ENCODE measurements around the gene HNMT. TPM values are rescaled to one million over a fixed set of nuclear protein-coding genes. Genes with fewer than 3 reads are reported as not detected.

Gene HNMT
- total and polyA plus RNA-seq, 2 of the 13 experiments (the other 11 are each of a cell fraction or from before 2014, with no cell fraction given): 279 to 309 TPM

GRCh38 chr2:137942037-137942832 is 22.0 kb upstream of the HNMT start:
- in situ Hi-C loops (cut with HindIII; ENCODE audit: extremely low pct_ligation_motif_present, low pct_unique_long_range_greater_than_20kb) (no loop called here), intact Hi-C loops (cut with micrococcal nuclease; ENCODE audit: unreplicated experiment) (no loop called here)
- Histone ChIP-seq H2AFZ (ENCODE audit: low read length) (no peak overlapping the region), H3K27ac (ENCODE audit: extremely low read length, insufficient read depth, low read length) (peak overlapping the region; percentile 99), H3K4me1 (ENCODE audit: insufficient read depth, low read length) (peaks cover 99% of the 10 kb centered on the region), H3K9ac (ENCODE audit: insufficient read depth, low read depth, low read length) (peak overlapping the region; percentile 83), H3K4me2 (ENCODE audit: low read depth, low read length) (peak overlapping the region; percentile 84), H3K9me3 (ENCODE audit: low read length) (no peaks in the 10 kb centered on the region), H4K20me1 (ENCODE audit: insufficient read depth, low read length) (no peaks in the 10 kb centered on the region), H3K79me2 (ENCODE audit: insufficient read depth, low read length) (peaks cover 28% of the 10 kb centered on the region), H3K36me3 (replicated peaks in 1 of 2; ENCODE audit: control insufficient read depth in 1 of 2, insufficient read depth in 2 of 2, low read length in 2 of 2) (no peaks in the 10 kb centered on the region), H3K27me3 (ENCODE audit: control insufficient read depth in 1 of 2, insufficient read depth in 2 of 2, low read length in 2 of 2) (no peaks in the 10 kb centered on the region), H3K4me3 (replicated peaks in 1 of 3; ENCODE audit: insufficient read depth in 1 of 3, low read depth in 2 of 3, low read length in 3 of 3) (peak overlapping the region; percentile 45 to 60 (median 58))
- POLR2A ChIA-PET: interaction anchor here (0.6 to 19.0 kb wide), 21 partner anchors 9 to 549 kb away, joined by 3 to 733 read pairs (median 5); partner anchors contain the start of gene HNMT
- no peak for FAIRE-seq
- TSS peak; percentile 79 for BruUV-seq (replicated peaks)
- WGBS (ENCODE audit: low lambda C conversion rate): 1% methylated on average over 3 of the region's 3 CpGs
- CTCF ChIA-PET (ENCODE audit: low intra/inter-chr PET ratio, low total read pairs): no interaction called here
- ATAC-seq: peak; percentile 25
- DNase-seq (ENCODE audit: low spot score): peak; percentile 90
- TF ChIP-seq ARHGAP35 (CRISPR knock-in tag; IDR thresholded peaks at IDR 0.05; ENCODE audit: borderline replicate concordance) (0 out of 2 replicates have a peak, but pooled peaks have one; percentile 44), ERF (CRISPR knock-in tag; IDR thresholded peaks at IDR 0.05) (peak; percentile 34; the same call in 1 of the 2 replicates), TBX2 (CRISPR knock-in tag; IDR thresholded peaks at IDR 0.05; ENCODE audit: borderline replicate concordance) (peak; percentile 55; the same call in 1 of the 2 replicates), ADNP (CRISPR knock-in tag; IDR thresholded peaks at IDR 0.05) (no peak), THAP11 (CRISPR knock-in tag; IDR thresholded peaks at IDR 0.05) (peak; percentile 20; the same call in 1 of the 2 replicates), GTF3A (CRISPR knock-in tag; conservative IDR thresholded peaks at IDR 0.05) (no peak), ISL2 (CRISPR knock-in tag; IDR thresholded peaks at IDR 0.05) (0 out of 2 replicates have a peak, but pooled peaks have one; percentile 27), ZNF615 (CRISPR knock-in tag; IDR thresholded peaks at IDR 0.05; ENCODE audit: borderline replicate concordance) (no peak), SRSF9 (IDR thresholded peaks at IDR 0.05; ENCODE audit: borderline replicate concordance, insufficient read depth, low read depth, low read length, poor library complexity, severe bottlenecking) (no peak), SKIL (CRISPR knock-in tag; IDR thresholded peaks at IDR 0.05; ENCODE audit: borderline replicate concordance) (peak; percentile 37; the same call in 1 of the 2 replicates), EEA1 (CRISPR knock-in tag; IDR thresholded peaks at IDR 0.05; ENCODE audit: borderline replicate concordance) (no peak), PCBP1 (IDR thresholded peaks at IDR 0.05; ENCODE audit: borderline replicate concordance, low read depth, low read length) (no peak), GLI4 (CRISPR knock-in tag; IDR thresholded peaks at IDR 0.05; ENCODE audit: borderline replicate concordance) (no peak), TEF (CRISPR knock-in tag; IDR thresholded peaks at IDR 0.05) (no peak), ZNF569 (CRISPR knock-in tag; IDR thresholded peaks at IDR 0.05; ENCODE audit: borderline replicate concordance) (no peak), KLF12 (CRISPR knock-in tag; IDR thresholded peaks at IDR 0.05; ENCODE audit: borderline replicate concordance) (no peak), LCORL (IDR thresholded peaks at IDR 0.05) (no peak; the same call in 1 of the 2 replicates), LCORL (CRISPR knock-in tag; IDR thresholded peaks at IDR 0.05) (peak; percentile 59), MYNN (CRISPR knock-in tag; IDR thresholded peaks at IDR 0.05; ENCODE audit: low read depth) (no peak), ZNF674 (CRISPR knock-in tag; IDR thresholded peaks at IDR 0.05; ENCODE audit: low read depth) (no peak), MTA1 (CRISPR knock-in tag; IDR thresholded peaks at IDR 0.05; ENCODE audit: borderline replicate concordance) (no peak), TBX3 (IDR thresholded peaks at IDR 0.05; ENCODE audit: borderline replicate concordance) (0 out of 2 replicates have a peak, but pooled peaks have one; percentile 28)

All from HepG2 (cell line).